Measurements from ENCODE around the gene PKD1L1.
"Not testable (repeated sequence)": the region's sequence is repeated elsewhere in the genome, so short reads cannot be mapped to it uniquely, and the experiment has no call there.

Gene PKD1L1

DNA sequence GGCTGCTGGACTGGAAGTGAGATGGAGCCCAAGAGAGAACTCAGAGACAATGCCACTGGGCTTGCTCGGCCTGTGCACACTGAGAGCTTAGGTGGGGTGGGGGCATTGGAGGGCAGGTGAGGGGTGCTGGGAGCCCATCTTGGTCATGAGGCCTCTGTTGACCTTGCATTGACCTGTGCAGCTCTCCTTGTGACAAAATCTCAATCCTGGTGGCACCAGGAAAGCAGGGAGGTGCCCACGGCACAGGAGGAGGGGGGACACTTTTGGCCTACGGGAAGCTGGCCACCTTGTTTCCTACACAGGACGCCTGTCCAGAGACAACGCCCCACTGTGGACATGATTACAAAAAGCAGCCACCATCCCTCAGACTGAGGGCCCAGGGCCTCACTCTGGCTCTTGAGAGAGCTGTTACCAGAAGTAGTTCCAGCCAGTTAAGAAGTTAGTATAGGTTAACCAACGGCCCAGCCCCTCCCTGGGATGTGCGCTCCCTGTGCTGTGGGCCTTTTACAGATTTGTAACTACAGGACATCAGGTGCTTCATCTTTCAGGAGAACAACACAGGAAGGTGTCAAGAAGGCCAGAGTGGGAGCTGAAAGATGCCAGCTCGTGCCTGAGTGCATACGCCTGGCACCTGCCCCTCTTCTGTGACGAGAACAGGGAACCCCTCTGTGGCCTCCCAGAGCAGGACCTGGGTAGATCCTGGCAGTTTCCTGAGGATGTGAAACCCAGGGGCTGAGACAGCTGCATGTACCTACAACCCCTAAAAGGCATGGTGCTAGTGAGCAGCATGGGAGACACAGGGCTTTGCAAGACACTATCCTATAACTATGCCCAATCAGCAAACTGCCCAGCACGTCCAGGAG lies 10.3 kb downstream of the PKD1L1 start:
- DNase-seq (ENCODE audit: low spot score) = no peak

DNA sequence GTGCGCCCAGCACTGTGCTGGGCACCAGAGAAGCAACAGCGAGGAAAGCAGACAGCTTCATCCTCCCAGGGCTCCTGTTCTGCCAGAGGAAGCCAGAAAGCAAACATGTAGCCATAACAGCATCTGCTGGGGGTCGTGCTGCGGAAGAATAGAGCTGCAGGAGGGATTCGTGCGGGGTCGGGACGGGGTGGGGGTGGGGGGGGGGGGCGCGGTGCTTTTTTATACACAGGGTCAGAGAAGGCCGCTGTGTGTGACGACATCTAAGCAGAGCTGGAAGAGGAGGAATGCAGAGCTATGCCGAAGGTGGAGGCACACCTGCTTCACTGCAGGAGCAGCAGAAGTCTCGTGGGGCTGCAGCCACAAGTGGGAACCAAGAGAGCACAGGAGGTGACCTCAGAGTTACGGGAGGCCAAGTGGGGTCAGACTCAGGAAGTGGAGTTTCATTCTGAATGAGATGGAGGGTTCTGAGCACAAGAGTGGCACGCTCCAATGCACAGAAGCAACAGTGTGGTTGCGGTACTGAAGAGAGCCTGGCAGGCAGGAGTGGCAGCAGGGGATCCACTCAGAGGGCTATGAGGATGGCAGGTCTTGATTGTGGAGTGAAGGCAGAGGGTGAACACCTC lies 11.1 kb downstream of the PKD1L1 start:
- no peak for DNase-seq (ENCODE audit: low spot score)

DNA sequence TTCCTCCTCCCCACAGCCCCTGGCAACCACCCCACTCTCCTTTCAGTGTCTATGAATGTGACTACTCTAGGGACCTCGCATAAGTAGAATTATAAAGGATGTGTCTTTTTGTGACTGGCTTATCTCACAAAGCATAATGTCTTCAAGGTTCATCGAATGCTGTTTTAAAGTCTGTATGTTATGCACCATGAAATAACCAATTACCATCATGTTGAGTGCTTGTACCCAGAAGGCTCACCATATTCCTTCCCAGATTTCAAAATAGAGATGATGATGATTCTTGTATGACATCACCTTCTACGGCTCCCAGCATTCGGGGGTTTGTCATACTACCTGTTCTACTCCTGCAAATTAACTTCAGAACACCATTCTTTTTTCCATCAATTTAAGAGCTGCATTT lies 11.9 kb downstream of the PKD1L1 start:
- no peak for DNase-seq (ENCODE audit: low spot score)

DNA sequence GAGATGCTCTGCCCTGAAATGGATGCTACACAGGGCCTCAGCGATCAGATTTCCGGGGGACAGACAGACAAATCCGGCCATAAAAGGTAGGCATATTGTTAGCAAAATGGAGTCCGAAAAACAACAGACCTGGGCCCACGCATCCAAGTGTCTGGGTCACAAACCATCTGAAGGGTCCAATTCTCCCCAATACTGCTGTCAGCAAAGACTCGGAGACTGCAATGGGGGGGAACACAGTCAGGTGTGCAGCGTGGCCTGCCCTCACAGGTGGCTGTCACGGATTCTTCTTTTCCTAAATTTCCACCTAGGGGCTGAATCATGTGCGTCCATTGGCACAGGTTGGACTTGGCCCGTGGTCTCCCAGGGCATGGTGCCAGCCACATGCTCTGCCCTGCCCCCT lies 12.9 kb downstream of the PKD1L1 start:
- DNase-seq (ENCODE audit: low spot score) = no peak

DNA sequence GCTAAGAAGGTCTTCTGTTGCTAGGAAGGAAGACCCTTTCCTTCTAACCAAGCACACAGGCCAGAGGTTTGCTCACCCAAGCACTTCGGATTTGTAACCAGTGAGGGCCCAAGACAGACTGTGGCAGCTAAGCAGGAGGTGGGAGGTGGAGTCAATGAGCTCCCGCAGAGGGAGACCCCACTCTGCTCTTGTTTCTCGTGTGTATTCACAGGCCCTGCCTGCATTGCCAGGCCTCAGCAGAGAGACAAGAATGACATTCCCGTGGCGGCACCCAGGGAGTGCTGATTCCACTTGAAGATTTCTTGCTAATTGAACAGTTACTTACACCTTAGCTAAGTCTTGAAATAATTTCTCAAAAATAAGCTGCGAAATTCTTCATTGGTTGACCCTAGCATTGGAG lies 13.4 kb downstream of the PKD1L1 start:
- DNase-seq (ENCODE audit: low spot score) = no peak

DNA sequence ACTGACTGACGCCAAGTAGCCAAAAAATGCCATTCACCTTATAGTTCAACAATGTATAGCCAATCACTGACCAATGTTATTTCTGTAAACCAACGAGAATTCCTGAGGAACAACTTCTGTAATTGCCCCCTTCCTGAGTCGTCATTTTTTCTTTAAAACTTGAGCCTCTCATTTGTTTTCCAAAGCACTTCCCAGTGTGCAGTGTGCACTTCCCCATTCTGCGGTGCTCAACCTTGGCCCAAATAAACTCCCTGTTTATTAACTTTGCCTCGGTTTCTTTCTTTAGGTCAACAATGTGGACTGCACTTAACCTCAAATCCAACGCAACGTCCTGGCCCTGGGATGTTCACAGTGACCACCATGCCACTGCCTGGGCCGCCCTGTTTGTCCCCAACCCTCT lies 15.1 kb downstream of the PKD1L1 start:
- DNase-seq (ENCODE audit: low spot score) = no peak

DNA sequence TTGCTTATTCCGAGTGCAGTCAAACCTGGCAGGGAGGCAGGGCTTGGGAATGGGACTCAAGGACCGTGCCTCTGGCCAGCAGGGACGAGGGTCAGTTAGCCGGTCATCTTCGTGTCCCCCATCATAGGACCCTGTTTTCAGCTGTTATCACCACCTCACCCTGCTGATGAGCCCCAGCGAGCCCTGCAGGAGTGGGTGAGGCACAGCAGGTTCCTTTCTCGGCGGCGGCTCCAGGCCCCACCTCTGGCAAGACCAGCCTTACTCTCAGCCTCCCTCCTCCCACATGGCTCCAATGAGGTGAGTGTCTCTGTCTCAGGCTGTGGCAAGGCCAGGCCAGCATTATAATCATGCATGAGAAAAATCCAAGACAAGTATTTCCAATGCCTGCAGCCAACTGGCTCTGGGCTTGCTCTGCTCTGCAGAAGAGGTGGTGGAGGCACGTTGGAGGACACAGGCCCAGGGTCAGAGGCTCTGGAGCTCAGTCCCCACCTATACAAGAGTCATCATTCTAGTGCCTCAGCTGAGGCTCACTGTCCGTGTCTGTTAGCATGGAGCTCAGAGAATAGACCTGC lies 15.7 kb downstream of the PKD1L1 start:
- DNase-seq (ENCODE audit: low spot score) = no peak

DNA sequence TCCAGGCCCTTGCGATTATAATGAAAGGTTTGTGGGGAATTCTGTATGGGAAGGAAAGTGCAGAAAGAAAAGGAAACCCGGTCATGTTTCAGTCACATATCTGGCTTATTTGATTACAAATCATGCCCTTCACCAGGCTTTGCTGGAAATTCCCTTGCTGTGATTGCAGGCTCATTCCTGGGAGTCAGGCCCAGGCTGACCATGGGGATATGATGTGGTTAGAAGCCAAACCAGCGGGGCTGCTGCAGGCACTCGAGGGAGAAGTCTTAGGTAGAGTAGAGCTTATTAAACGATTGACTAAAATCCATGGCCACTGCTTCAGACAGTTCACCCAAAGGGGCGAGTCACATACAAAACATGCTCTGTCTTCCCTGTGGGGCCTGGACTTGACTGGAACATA lies 16.2 kb downstream of the PKD1L1 start:
- DNase-seq (ENCODE audit: low spot score) = no peak

DNA sequence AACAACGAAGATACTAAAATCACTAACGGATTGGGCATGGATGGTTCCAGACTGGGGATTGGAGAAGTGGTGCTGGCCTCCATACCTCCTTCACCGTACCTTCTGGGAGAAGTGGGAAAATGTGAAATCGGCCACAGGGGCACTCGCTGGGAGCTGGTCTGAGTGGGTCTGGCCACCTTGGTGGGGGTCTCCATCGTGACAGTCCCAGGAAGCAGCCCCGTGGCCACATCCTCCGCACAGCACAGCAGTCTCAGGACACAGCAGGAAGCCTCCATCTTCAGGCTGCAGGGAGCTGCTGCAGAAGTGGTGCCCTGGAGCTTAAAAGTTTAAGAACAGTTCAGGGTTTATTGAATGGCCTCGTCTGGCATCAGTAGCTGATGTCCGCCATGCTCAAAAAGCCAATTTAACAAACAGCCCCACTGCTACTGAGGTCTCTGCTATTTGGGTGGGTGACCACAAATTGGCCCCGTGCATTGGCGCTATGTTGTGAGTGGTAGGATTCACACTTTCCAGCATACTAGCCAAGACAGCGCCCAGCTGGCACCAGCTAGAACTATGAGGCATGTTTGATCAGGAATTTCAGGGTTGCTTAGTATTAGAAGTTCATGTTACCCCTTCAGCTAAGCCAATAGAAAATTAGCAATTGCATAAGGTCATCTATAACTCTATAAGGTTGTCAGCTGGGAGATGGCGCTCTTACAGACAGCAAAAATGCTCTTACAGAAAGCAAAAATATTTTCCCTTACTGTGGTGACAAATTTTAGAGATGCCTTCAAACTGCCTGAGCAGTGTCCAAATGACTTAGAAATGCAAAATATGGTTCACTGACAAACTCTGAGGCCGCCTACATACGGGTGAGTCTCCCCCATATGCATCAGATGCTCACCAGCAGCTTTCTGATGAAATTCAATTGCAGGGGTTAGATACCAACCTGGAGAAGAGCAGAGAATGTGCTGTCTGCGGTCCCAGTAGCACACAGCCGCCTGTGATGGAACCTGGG lies 17.0 kb downstream of the PKD1L1 start:
- DNase-seq (ENCODE audit: low spot score) = no peak

DNA sequence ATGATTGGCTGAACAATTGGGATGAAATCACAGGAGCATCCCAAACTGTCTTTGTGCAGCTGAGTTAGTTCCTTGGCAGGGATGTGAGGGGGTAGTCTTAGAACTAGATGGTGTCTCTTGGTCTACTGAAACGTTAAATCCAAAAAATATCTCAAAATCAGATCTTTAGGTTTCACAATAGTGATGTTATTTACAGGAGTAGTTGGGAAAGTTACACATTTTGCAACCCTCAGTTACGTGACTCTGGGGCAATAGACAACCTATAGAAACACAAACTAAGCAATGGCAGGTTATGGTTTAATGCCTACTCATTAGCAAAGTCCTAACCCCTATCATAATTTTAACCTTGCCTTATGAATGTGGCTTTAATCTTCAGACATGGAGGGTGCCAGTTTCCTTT lies 24.0 kb downstream of the PKD1L1 start:
- DNase-seq (ENCODE audit: low spot score) = no peak

DNA sequence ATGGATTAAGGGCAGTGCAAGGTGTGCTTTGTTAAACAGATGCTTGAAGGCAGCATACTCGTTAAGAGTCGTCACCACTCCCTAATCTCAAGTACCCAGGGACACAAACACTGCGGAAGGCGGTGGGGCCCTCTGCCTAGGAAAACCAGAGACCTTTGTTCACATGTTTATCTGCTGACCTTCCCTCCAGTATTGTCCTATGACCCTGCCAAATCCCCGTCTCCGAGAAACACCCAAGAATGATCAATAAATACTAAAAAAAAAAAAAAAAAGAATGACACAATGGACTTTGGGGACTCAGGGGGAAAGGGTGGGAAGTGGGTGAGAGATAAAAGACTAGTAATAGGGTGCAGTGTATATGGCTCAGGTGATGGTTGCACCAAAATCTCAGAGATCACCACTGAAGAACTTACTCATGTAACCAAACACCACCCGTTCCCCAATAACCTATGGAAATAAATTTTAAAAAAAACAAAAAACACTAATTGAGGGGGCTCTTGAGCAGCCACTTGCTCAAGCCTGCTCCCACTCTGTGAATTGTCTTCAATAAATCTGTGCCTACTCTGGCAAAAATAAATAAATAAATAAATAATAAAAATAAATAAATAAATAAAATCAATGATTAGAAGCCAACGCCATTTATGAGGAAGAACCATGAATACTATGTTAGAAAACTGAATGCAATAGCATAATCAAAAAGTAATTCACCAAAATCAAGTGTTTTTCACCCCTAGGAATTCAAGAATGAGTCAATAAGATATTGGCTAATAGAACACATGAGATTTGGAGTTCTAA lies 25.0 kb downstream of the PKD1L1 start:
- DNase-seq (ENCODE audit: low spot score) = not testable (repeated sequence)

DNA sequence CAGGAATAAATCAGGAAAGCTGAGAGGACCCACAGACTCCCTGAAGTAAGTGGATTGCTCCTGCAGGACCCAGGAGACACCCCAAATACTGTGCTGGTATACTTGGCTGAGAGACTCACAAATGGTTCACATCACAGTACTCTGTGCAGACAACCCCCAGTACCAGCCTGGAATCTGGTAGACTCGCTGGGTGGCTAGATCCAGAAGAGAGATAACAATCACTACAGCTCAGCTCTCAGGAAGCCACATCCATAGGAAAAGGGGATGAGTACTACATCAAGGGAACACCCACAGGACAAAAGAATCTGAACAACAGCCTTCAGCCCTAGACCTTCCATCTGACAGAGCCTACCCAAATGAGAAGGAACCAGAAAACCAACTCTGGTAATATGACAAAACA lies 31.8 kb downstream of the PKD1L1 start:
- DNase-seq (ENCODE audit: low spot score) = not testable (repeated sequence)

DNA sequence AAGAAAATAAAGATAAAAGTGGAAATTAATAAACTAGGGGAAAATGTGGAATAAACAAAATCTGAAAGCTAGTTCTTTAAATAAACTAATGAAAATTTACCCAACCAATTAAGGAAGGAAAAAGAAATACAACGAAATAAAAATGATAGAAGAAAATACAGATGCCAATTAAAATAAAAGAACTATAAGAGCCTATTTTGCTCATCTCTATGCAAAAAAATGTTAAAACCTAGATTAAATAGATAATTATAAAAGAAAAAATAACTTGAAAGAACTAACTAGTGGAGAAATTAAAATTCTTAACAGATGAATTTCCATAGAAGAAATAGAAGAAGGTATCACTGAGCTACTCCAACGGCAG lies 32.7 kb downstream of the PKD1L1 start:
- no peak for DNase-seq (ENCODE audit: low spot score)

DNA sequence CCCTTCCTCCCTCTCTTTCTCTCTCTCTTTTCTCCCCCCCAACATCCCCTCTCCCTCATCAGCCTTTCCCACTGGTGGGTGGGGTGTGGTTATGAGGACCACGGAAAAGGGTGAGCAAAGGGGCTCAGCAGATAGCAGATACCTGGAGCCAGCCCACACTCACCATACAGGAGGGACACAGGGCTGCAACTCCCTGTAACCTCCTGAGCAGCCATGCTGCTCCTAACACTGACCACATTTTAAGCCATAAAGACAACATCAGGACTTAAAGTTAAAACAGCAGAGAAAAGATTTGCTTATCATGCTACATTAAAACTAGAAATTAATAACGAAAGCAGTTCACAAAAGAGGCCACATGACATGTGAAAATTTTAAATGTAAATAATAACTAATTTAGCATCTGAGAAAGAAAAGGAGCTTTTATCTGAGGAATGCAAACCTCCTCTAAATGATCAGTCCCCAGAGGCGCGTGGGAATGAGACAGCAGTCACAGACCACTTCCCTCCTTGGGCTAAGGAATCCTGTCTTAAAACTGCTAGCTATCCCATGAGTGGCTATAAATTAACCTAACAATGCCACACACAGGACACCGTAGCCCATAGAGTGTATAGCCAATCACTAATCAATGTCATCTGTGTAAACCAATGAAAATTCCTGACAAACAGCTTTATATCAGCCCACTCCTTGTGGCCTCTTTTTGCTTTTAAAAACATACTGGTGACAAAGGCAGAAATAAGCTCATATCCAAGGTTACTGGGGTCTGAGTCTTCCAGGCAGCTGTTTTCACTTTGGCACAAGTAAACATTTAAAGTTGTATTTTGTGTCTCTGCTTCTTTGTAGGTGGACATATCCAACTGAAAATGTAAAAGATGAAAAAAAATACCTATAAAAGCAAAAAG lies 33.3 kb downstream of the PKD1L1 start:
- DNase-seq (ENCODE audit: low spot score) = no peak

DNA sequence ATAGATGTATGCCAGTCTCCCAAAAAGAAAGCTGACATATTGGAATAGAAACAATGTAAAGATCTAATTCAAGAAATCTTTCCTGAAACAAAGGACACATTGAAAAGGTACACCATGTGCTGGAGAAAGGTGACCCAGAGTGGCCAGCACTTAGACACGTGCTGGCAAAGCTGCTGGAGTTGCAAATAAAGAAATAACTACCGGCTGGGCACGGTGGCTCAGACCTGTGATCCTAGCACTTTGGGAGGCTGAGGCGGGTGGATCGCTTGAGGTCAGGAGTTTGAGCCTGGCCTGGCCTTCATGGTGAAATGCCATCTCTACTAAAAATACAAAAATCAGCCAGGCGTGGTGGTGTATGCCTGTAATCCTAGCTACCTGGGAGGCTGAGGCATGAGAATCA lies 35.9 kb downstream of the PKD1L1 start:
- DNase-seq (ENCODE audit: low spot score) = no peak

DNA sequence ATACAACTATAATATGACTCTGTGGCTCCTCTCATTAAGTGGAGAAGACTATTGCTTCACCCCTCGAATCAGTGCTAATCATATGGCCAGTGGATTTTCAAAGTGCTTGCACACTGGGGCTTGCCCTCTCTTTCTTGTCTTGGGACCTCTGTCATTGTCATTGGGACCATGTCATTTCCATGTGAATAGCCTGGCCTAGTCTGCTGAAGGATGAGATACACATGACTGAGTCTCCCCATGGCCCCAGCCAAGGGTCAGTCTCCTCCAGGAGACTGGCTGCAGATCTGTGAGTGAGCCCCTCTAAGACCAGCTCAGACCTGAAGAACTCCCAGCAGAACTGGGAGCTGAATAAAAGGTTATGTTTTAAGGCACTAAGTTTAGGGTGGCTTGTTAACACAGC lies 39.5 kb downstream of the PKD1L1 start:
- DNase-seq (ENCODE audit: low spot score) = no peak

DNA sequence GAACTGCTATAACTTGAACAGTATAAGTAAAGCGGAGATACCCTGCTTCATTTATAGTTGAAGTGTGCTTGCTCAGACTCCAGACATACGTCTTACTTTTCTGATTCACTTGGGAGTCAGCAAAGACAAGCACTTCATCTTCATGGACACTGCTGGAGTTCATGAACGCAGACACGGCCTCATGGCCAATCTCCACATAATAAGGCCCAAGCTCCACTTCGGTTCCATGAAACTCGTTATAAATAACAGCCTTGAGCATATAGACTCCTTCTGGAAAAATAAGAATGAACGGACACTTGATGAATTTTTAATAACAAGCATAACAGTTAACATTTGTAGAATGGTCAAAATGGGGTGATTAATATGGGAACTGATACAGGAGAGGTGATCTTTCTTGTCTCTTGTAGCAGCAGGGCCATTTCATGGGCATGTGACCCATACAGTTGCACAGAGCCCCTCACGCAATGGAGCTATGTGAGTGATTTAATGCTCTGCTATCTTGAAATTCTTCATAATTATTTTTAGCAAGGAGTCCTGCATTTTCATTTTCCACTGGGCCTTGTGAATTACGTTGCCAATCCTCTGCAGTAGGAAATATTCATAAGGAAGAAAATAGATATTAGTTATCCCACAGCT lies 40.2 kb downstream of the PKD1L1 start:
- no peak for DNase-seq (ENCODE audit: low spot score)

DNA sequence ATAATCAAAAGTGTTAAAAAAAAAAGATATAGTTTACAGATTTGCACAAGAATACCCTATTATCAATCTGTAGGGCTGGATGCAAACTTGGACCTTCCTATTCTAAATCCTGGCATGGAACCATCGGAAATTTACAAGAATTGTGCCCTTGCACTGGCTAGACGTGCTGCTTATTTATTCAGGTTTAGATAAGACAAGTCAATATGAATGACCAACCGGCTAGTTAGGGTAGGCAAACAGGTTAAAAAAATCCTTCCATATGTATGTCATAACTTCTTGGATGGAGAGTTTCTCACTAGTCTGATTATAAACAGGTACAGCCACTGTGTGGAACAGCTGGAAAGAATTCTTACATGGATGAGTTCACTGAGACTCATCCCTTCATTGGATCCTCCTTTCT lies 41.4 kb downstream of the PKD1L1 start:
- DNase-seq (ENCODE audit: low spot score) = no peak

DNA sequence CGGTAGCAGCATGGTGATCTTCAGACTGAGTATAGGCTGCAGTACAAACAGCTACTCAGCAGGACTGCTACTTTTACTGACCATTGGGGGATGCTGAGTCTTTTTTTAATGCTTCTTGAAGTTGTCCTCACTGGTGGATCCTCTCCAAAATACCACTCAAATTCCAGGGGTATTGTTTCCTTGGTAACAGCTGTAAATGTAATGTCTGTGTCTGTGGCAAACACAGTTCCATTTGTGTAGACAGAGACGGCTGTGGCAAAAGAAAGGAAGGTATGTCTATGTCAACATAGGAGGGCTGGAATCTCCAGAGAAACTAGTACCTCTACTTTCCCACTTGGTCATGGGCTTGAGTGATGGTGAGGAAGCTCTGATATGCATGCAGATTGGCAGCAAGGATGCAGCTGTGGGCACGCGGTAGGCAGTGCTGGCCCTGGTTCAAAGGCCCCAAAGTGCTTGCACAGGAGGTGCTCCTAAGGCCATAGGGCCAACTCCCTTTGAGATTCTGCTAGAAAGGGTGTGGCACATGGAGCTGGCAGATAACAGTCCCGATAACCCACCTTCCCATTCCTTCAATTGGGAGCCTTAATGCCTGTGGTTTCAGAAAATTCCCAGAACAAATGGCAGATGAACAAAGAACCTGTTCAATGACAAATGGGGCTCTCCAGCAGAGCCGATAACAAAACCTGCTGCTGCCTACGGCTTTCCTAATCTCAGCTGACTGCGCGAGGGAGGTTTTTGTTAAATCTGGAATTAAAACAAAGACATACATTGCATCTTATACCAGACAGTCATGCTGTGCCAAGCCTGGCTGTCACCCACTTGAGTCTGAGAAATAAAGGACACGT lies 43.0 kb downstream of the PKD1L1 start:
- no peak for DNase-seq (ENCODE audit: low spot score)

All from CD4-positive, alpha-beta T cell treated with Interleukin-6 at 100 ng/mL for 8 hours (primary cell).